Mesothelial cell of epicardium (in vitro differentiated cells): ENCODE measurements around the gene RAB8B. TPM values are rescaled to one million over a fixed set of nuclear protein-coding genes. Genes with fewer than 3 reads are reported as not detected.
"Not testable (repeated sequence)": the region's sequence is repeated elsewhere in the genome, so short reads cannot be mapped to it uniquely, and the experiment has no call there.

Experiments
- DNase-seq, 2 experiments: peaks; one replicate each; pipeline ENCODE4 v3.0.0; 2021; ENCODE audit warnings: low spot score in 2 of 2; ENCODE audit not compliant: unreplicated experiment in 2 of 2
- H3K27ac Mint-ChIP-seq: 2 replicates; pipeline ENCODE4 v1.8.0; 2021; ENCODE audit warnings: mixed read lengths
- H3K27me3 Mint-ChIP-seq: 2 replicates; pipeline ENCODE4 v1.8.0; 2021; ENCODE audit warnings: low read depth, mixed read lengths
- H3K36me3 Mint-ChIP-seq: 2 replicates; pipeline ENCODE4 v1.8.0; 2021; ENCODE audit warnings: mixed read lengths
- H3K4me1 Mint-ChIP-seq: 2 replicates; pipeline ENCODE4 v1.8.0; 2021; ENCODE audit warnings: mixed read lengths
- H3K4me3 Mint-ChIP-seq: 2 replicates; pipeline ENCODE4 v1.8.0; 2021; ENCODE audit warnings: mild to moderate bottlenecking, moderate library complexity, mixed read lengths
- H3K9me3 Mint-ChIP-seq: 2 replicates; pipeline ENCODE4 v1.8.0; 2021; ENCODE audit warnings: mixed read lengths
- CTCF ChIP-seq: fragments of 200-600 bp; sonication (generic); IDR thresholded peaks from one replicate; pipeline ENCODE4 v1.5.0; 2021; ENCODE audit warnings: antibody characterized with exemption; ENCODE audit not compliant: unreplicated experiment
- total RNA-seq: library from RNA; stranded (reverse); gene quantifications from 3 replicates; pipeline ENCODE4 v1.2.1, GENCODE V29; 2021

Gene RAB8B
- total RNA-seq, 1 donor from 2014 or later = 20.2 TPM

- no peak for TF ChIP-seq CTCF
- no peaks in the 10 kb centered on the region for H3K27me3 Mint-ChIP-seq
- peak overlapping the region; percentile 56 for H3K27ac Mint-ChIP-seq
- H3K4me3 Mint-ChIP-seq = no peak overlapping the region
- H3K4me1 Mint-ChIP-seq = peaks cover 17% of the 10 kb centered on the region
- peaks cover 10% of the 10 kb centered on the region for H3K9me3 Mint-ChIP-seq
- peaks cover 11% of the 10 kb centered on the region for H3K36me3 Mint-ChIP-seq
- DNase-seq = no peak
These were observed 45.1 kb downstream of the RAB8B start for GRCh38 chr15:63234451-63234870.

- H3K4me3 Mint-ChIP-seq = no peak overlapping the region
- H3K27me3 Mint-ChIP-seq = no peaks in the 10 kb centered on the region
- peaks cover 11% of the 10 kb centered on the region for H3K36me3 Mint-ChIP-seq
- H3K9me3 Mint-ChIP-seq = peaks cover 10% of the 10 kb centered on the region
- H3K4me1 Mint-ChIP-seq = peaks cover 17% of the 10 kb centered on the region
- no peak for TF ChIP-seq CTCF
- no peak overlapping the region for H3K27ac Mint-ChIP-seq
- no peak for DNase-seq
These were observed 46.9 kb downstream of the RAB8B start for GRCh38 chr15:63236272-63236671.

DNA sequence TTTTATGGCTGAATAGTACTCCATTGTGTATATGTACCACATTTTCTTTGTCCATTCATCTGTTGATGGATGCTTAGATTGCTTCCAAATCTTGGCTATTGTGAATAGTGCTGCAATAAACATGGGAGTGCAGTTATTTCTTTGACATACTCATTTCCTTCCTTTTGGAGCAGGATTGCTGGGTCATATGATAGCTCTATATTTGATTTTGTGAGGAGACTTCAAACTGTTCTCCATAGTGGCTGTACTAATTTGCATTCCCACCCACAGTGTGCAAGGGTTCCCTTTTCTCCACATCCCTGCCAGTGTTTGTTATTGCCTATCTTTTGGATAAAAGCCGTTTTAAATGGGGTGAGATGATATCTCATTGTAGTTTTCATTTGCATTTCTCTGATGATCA is 47.7 kb downstream of the RAB8B start:
- not testable (repeated sequence) for DNase-seq, H3K4me3 Mint-ChIP-seq, H3K27ac Mint-ChIP-seq, H3K27me3 Mint-ChIP-seq
- H3K4me1 Mint-ChIP-seq = peaks cover 16% of the 10 kb centered on the region
- peaks cover 11% of the 10 kb centered on the region for H3K36me3 Mint-ChIP-seq
- H3K9me3 Mint-ChIP-seq = peaks cover 13% of the 10 kb centered on the region

- TF ChIP-seq CTCF = no peak
- Mint-ChIP-seq H3K9me3 (peaks cover 17% of the 10 kb centered on the region), H3K36me3 (peaks cover 11% of the 10 kb centered on the region), H3K4me1 (peaks cover 16% of the 10 kb centered on the region), H3K27me3 (no peaks in the 10 kb centered on the region), H3K4me3 (no peak overlapping the region), H3K27ac (no peak overlapping the region)
- DNase-seq = no peak
These were observed 48.8 kb downstream of the RAB8B start for GRCh38 chr15:63238171-63238570.

- peaks cover 11% of the 10 kb centered on the region for H3K4me1 Mint-ChIP-seq
- H3K27ac Mint-ChIP-seq = no peak overlapping the region
- H3K4me3 Mint-ChIP-seq = no peak overlapping the region
- H3K9me3 Mint-ChIP-seq = peaks cover 22% of the 10 kb centered on the region
- TF ChIP-seq CTCF = no peak
- H3K36me3 Mint-ChIP-seq = peaks cover 13% of the 10 kb centered on the region
- no peak for DNase-seq
- no peaks in the 10 kb centered on the region for H3K27me3 Mint-ChIP-seq
These were observed 49.4 kb downstream of the RAB8B start for GRCh38 chr15:63238796-63239195.

DNA sequence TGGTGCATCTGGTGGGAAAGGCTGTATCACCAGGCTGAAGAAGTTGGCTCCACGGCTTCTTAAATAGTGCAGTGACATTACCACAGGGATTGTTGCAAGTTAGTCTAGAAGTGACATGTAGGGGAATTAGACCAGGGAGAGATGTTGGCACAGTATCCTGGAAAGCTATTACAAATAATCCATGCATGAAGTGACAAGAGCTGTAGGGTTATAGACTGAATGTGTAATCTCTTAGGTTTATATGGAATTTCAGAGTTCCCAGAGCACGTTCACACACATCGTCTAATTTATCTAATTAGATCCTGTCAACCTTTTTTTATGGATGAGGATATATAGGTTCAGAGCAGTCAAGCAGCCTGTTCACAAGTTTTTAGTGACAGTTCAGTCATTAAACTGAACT is 50.7 kb downstream of the RAB8B start:
- no peak overlapping the region for H3K4me3 Mint-ChIP-seq
- H3K36me3 Mint-ChIP-seq = peaks cover 18% of the 10 kb centered on the region
- no peak overlapping the region for H3K27ac Mint-ChIP-seq
- H3K9me3 Mint-ChIP-seq = peaks cover 22% of the 10 kb centered on the region
- H3K27me3 Mint-ChIP-seq = no peaks in the 10 kb centered on the region
- TF ChIP-seq CTCF = no peak
- H3K4me1 Mint-ChIP-seq = peaks cover 3% of the 10 kb centered on the region
- DNase-seq = no peak
